GM12878 (cell line): Measurements from ENCODE around the gene SIK1.
"Not testable (repeated sequence)": the region's sequence is repeated elsewhere in the genome, so short reads cannot be mapped to it uniquely, and the experiment has no call there.

Source experiments
- CREM ChIP-seq: IDR thresholded peaks from 2 replicates; pipeline ENCODE4 v1.6.1; 2014; ENCODE audit warnings: antibody characterized with exemption, low read depth
- CTCF ChIP-seq, 3 experiments: IDR thresholded peaks in 2 of 3; conservative IDR thresholded peaks in 1 of 3; 2 replicates each; pipeline ENCODE4 v1.5.1; 2011; ENCODE audit warnings: low read depth in 3 of 3, low read length in 3 of 3, mild to moderate bottlenecking in 3 of 3, control low read depth in 2 of 3, moderate library complexity in 2 of 3, inconsistent platforms in 1 of 3, mixed read lengths in 1 of 3; ENCODE audit not compliant: control insufficient read depth in 2 of 3, insufficient read depth in 1 of 3; ENCODE audit errors: extremely low read depth in 1 of 3
- DPF2 ChIP-seq: fragments of 450-650 bp; IDR thresholded peaks from 2 replicates; pipeline ENCODE4 v1.6.1; 2017; ENCODE audit warnings: mild to moderate bottlenecking
- HDGF ChIP-seq: fragments of 450-650 bp; IDR thresholded peaks from 2 replicates; pipeline ENCODE4 v1.6.1; 2016; ENCODE audit warnings: antibody characterized with exemption
- PAX5 ChIP-seq: IDR thresholded peaks from 2 replicates; pipeline ENCODE4 v1.6.1; 2011; ENCODE audit warnings: low read depth, low read length, borderline replicate concordance
- SUPT20H ChIP-seq: IDR thresholded peaks from 2 replicates; pipeline ENCODE4 v1.6.1; 2011; ENCODE audit warnings: low read depth, mild to moderate bottlenecking, low read length, moderate library complexity, borderline replicate concordance; ENCODE audit not compliant: control insufficient read depth
- ZNF217 ChIP-seq: fragments of 450-650 bp; IDR thresholded peaks from 2 replicates; pipeline ENCODE4 v1.6.1; 2017; ENCODE audit warnings: antibody characterized with exemption, mild to moderate bottlenecking

GRCh38 chr21:43458995-43459394 lies 32.1 kb upstream of the SIK1 start:
- not testable (repeated sequence) for TF ChIP-seq ZNF217; SUPT20H; HDGF; PAX5; DPF2; CTCF (IDR thresholded peaks at IDR 0.05 in 2 of 3, conservative IDR thresholded peaks at IDR 0.05 in 1 of 3; ENCODE audit: control insufficient read depth in 2 of 3, extremely low read depth in 1 of 3, insufficient read depth in 1 of 3, low read depth in 3 of 3, low read length in 3 of 3); CREM
